GM21723 (cell line): Measurements from ENCODE around the gene MPP3.

Experiments
- ATAC-seq: cut with Tn5 transposase; IDR thresholded peaks from one replicate; pipeline ENCODE4 v1.9.1; 2021; ENCODE audit warnings: mild to moderate bottlenecking, moderate library complexity; ENCODE audit not compliant: unreplicated experiment

MPP3 gene

GRCh38 chr17:43778337-43779144 lies 54.4 kb downstream of the MPP3 start, which contains the start of gene DUSP3:
Gene DUSP3, minus strand, starts transcription at chr17:43778977. Its CDS starts 53 bp downstream, at chr17:43778924.
- peak; percentile 87 for ATAC-seq

- ATAC-seq: no peak
Measured at GRCh38 chr17:43774304-43775250, 58.4 kb downstream of the MPP3 start.

GRCh38 chr17:43772877-43773648 lies 59.9 kb downstream of the MPP3 start:
- ATAC-seq: no peak

GRCh38 chr17:43771463-43771862 lies 61.5 kb downstream of the MPP3 start:
- ATAC-seq: no peak

- no peak for ATAC-seq
Measured at GRCh38 chr17:43770957-43771356, 62.0 kb downstream of the MPP3 start.

GRCh38 chr17:43769859-43770258 lies 63.1 kb downstream of the MPP3 start:
- no peak for ATAC-seq

GRCh38 chr17:43769426-43769825 lies 63.5 kb downstream of the MPP3 start:
- ATAC-seq: no peak

GRCh38 chr17:43768943-43769342 lies 64.0 kb downstream of the MPP3 start:
- no peak for ATAC-seq

GRCh38 chr17:43768382-43768781 lies 64.6 kb downstream of the MPP3 start:
- no peak for ATAC-seq

GRCh38 chr17:43767713-43768059 lies 65.3 kb downstream of the MPP3 start:
- no peak for ATAC-seq

- ATAC-seq: no peak
Measured at GRCh38 chr17:43767053-43767712, 65.8 kb downstream of the MPP3 start.

- ATAC-seq: no peak
Measured at GRCh38 chr17:43766413-43767052, 66.4 kb downstream of the MPP3 start.

- ATAC-seq: no peak
Measured at GRCh38 chr17:43760254-43760852, 72.6 kb downstream of the MPP3 start.

GRCh38 chr17:43759836-43760235 lies 73.1 kb downstream of the MPP3 start:
- ATAC-seq: no peak

- ATAC-seq: no peak
Measured at GRCh38 chr17:43758497-43759174, 74.3 kb downstream of the MPP3 start, which contains the start of gene SOST. Gene SOST, minus strand, starts transcription at chr17:43758791. Its CDS starts 50 bp downstream, at chr17:43758741.

- ATAC-seq: no peak
Measured at GRCh38 chr17:43758086-43758485, 74.9 kb downstream of the MPP3 start.

- no peak for ATAC-seq
Measured at GRCh38 chr17:43757171-43757660, 75.7 kb downstream of the MPP3 start.

GRCh38 chr17:43756201-43756600 lies 76.7 kb downstream of the MPP3 start:
- ATAC-seq: no peak

GRCh38 chr17:43755389-43755875 lies 77.5 kb downstream of the MPP3 start:
- ATAC-seq: no peak
